Retinal pigment epithelial cell (primary cell): ENCODE data around the gene KSR2.

ENCODE experiments used
- DNase-seq: peaks from one replicate; pipeline ENCODE4 v3.0.0-alpha.2; 2010; ENCODE audit warnings: low read depth
- H3K4me3 ChIP-seq: 2 replicates; pipeline ENCODE4 v1.5.1; 2011; ENCODE audit warnings: mild to moderate bottlenecking, low read length, control low read depth, moderate library complexity
- CTCF ChIP-seq: conservative IDR thresholded peaks from 2 replicates; pipeline ENCODE4 v1.5.1; 2011; ENCODE audit warnings: low read depth, low read length, control low read depth, inconsistent platforms

The KSR2 gene

GRCh38 chr12:117453961-117454360 is 514.8 kb downstream of the KSR2 start:
- H3K4me3 ChIP-seq, result no peak overlapping the region
- TF ChIP-seq CTCF, result no peak
- DNase-seq, result no peak

- no peak for TF ChIP-seq CTCF
- DNase-seq, result no peak
- H3K4me3 ChIP-seq, result no peak overlapping the region
These were observed 516.7 kb downstream of the KSR2 start for GRCh38 chr12:117452112-117452511.

- TF ChIP-seq CTCF, result no peak
- no peak for DNase-seq
- no peak overlapping the region for H3K4me3 ChIP-seq
These were observed 518.6 kb downstream of the KSR2 start for GRCh38 chr12:117450209-117450608.

- H3K4me3 ChIP-seq, result no peak overlapping the region
- DNase-seq, result no peak
- TF ChIP-seq CTCF, result no peak
These were observed 521.0 kb downstream of the KSR2 start for GRCh38 chr12:117447665-117448366.

GRCh38 chr12:117444781-117445180 is 524.0 kb downstream of the KSR2 start:
- H3K4me3 ChIP-seq, result no peak overlapping the region
- no peak for DNase-seq
- no peak for TF ChIP-seq CTCF

GRCh38 chr12:117441751-117442150 is 527.0 kb downstream of the KSR2 start:
- no peak for TF ChIP-seq CTCF
- no peak for DNase-seq
- no peak overlapping the region for H3K4me3 ChIP-seq

GRCh38 chr12:117440384-117440783 is 528.4 kb downstream of the KSR2 start:
- DNase-seq, result no peak
- H3K4me3 ChIP-seq, result no peak overlapping the region
- TF ChIP-seq CTCF, result no peak
